HG02763 (cell line): ENCODE results near the gene GSTM3.
"Not testable (repeated sequence)": the region's sequence is repeated elsewhere in the genome, so short reads cannot be mapped to it uniquely, and the experiment has no call there.

ENCODE experiments used
- ATAC-seq: cut with Tn5 transposase; IDR thresholded peaks from one replicate; pipeline ENCODE4 v1.9.1; 2021; ENCODE audit warnings: mild to moderate bottlenecking, moderate library complexity; ENCODE audit not compliant: unreplicated experiment

The GSTM3 gene

GRCh38 chr1:109708949-109709348, 31.9 kb downstream of the GSTM3 start:
- not testable (repeated sequence) for ATAC-seq

GRCh38 chr1:109705411-109705810, 35.4 kb downstream of the GSTM3 start:
- no peak for ATAC-seq

DNA sequence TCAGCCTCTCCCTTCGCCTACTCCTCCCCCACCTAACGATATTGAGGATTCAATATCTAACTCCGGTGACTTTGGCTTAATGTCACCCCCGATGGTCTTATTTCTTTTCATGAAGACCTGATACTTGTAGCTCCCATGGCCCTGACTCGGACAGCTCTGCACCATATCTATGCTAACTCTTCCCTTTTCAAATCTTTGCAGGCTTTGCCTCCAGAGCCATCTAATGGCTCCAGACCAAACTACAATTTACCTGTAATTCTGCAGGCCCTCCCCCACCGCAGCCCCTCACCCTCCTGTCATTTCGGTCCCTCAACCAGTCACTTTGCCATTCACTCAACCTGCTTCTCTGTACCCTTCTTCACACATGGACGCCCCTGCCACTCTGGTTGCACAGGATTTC, 36.7 kb downstream of the GSTM3 start:
- ATAC-seq: no peak

DNA sequence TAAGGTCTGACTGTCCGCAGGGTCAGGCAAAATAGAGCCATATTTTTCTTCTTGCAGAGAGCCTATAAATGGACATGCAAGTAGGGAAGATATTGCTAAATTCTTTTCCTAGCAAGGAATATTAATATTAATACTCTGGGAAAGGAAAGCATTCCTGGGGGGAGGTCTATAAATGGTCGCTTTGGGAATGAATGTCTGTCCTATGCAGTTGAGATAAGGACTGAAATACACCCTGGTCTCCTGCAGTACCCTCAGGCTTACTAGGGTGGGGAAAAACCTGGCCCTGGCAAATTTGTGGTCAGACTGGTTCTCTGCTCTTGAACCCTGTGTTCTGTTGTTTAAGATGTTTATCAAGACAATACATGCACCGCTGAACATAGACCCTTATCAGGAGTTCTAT, 37.9 kb downstream of the GSTM3 start:
- not testable (repeated sequence) for ATAC-seq

DNA sequence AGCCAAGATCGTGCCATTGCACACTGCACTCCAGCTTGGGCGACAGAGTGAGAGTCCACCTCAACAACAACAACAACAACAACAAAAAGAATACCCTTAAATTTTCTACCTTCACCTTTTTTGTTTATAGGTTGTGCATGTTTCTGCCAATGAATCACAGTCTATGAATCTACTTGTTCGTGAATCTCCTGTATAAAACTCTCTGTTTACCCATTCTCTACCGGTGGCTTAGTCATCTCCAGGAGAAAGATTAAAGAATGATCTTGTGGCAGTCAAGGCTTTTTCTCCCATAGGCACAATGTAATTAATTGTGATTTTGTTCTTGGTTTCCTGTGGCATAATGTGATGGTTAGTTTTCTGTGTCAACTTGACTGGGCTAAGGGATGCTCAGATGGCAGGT, 43.0 kb downstream of the GSTM3 start:
- not testable (repeated sequence) for ATAC-seq

- no peak for ATAC-seq
Observed at GRCh38 chr1:109697066-109697465, 43.8 kb downstream of the GSTM3 start.

DNA sequence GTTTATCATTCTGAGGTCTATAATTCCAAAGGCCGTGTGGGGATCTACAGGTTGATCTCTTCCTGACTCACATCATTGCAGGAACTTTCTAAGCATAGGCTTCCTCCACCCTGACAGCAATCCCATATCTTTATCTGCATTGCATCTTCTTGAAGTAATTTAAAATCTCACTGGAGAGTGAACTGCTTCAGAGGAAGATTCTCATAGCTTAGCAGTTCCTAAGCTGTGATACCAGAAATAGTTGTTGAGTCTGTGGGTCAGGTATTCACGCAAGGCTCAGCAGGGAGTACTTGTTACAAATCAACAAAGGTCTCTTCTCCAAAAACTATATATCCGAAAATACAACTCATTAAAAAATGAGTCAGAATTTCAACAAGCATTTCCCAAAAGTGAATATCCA, 45.7 kb downstream of the GSTM3 start:
- ATAC-seq: not testable (repeated sequence)

GRCh38 chr1:109694400-109694799, 46.4 kb downstream of the GSTM3 start:
- not testable (repeated sequence) for ATAC-seq

- no peak for ATAC-seq
Observed at GRCh38 chr1:109691759-109692158, 49.1 kb downstream of the GSTM3 start.

GRCh38 chr1:109689844-109690405, 50.9 kb downstream of the GSTM3 start:
- no peak for ATAC-seq

GRCh38 chr1:109687641-109688499, 53.0 kb downstream of the GSTM3 start, which contains the start of gene GSTM1:
GSTM1 (plus strand) TSS chr1:109687817; CDS start chr1:109687874, 57 bp downstream.
- no peak for ATAC-seq

GRCh38 chr1:109687109-109687508, 53.7 kb downstream of the GSTM3 start:
- ATAC-seq: not testable (repeated sequence)

DNA sequence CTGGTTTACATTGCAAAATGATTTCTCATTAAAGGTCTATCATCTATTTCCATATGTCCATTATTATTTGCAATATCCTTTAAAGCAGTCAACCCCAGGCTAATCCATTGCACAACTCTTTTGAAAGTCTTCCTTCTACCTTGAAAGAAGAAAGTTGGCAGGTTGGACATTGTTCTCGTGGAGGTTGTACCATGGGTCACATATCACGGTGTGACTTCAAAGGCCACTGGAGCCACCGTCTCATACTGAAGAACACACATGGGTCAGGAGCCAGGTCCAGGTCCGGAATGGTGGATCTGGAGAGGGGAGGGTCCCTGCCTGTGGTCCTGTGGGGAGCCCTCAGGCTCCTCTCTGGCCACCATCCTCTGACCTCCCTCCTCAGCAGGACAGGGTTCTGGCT, 54.9 kb downstream of the GSTM3 start:
- not testable (repeated sequence) for ATAC-seq

GRCh38 chr1:109685399-109685798, 55.4 kb downstream of the GSTM3 start:
- ATAC-seq: not testable (repeated sequence)

GRCh38 chr1:109684777-109685176, 56.1 kb downstream of the GSTM3 start:
- ATAC-seq: not testable (repeated sequence)
